ENCODE data around the gene U2SURP. TPM values are rescaled to one million over a fixed set of nuclear protein-coding genes. Genes with fewer than 3 reads are reported as not detected.

Gene U2SURP
- total RNA-seq, 1 donor from 2014 or later = 105 TPM

DNA sequence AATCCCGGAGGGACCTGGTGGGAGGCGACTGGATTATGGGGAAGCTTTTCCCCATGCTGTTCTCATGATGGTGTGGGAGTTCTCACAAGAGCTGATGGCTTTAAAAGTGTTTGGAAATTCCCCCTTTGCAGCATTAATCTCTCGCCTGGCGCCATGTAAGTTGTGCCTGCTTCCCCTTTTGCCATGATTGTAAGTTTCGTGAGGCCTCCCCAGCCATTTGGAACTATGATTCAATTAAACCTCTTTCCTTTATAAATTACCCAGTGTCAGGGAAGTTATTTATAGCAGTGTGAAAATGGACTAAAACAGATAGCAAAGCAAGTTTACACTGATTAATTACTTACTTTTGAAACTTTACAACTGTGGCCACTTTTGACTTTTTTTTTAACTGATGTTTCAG, 10.6 kb upstream of the U2SURP start:
- H3K4me3 Mint-ChIP-seq (ENCODE audit: unreplicated experiment) = no peak overlapping the region

GRCh38 chr3:142992323-142992722, 9.0 kb upstream of the U2SURP start:
- H3K27me3 Mint-ChIP-seq (ENCODE audit: unreplicated experiment) = no peaks in the 10 kb centered on the region
- no peak overlapping the region for H3K27ac Mint-ChIP-seq (ENCODE audit: unreplicated experiment)
- no peaks in the 10 kb centered on the region for H3K9me3 Mint-ChIP-seq (ENCODE audit: unreplicated experiment)
- DNase-seq = no peak
- H3K4me1 Mint-ChIP-seq (ENCODE audit: low read depth, unreplicated experiment) = peaks cover 3% of the 10 kb centered on the region
- no peaks in the 10 kb centered on the region for H3K36me3 Mint-ChIP-seq (ENCODE audit: unreplicated experiment)
- no peak for TF ChIP-seq CTCF (IDR thresholded peaks at IDR 0.05; ENCODE audit: partially characterized antibody, unreplicated experiment)
- no peak overlapping the region for H3K4me3 Mint-ChIP-seq (ENCODE audit: unreplicated experiment)

More for the DNA sequence above, 10.6 kb upstream of the U2SURP start:
- TF ChIP-seq CTCF (IDR thresholded peaks at IDR 0.05; ENCODE audit: partially characterized antibody, unreplicated experiment) = no peak
- Mint-ChIP-seq H3K36me3 (ENCODE audit: unreplicated experiment) (no peaks in the 10 kb centered on the region), H3K27me3 (ENCODE audit: unreplicated experiment) (no peaks in the 10 kb centered on the region), H3K9me3 (ENCODE audit: unreplicated experiment) (no peaks in the 10 kb centered on the region), H3K27ac (ENCODE audit: unreplicated experiment) (no peak overlapping the region), H3K4me1 (ENCODE audit: low read depth, unreplicated experiment) (peaks cover 3% of the 10 kb centered on the region)
- DNase-seq = no peak

- no peaks in the 10 kb centered on the region for H3K27me3 Mint-ChIP-seq (ENCODE audit: unreplicated experiment)
- no peaks in the 10 kb centered on the region for H3K9me3 Mint-ChIP-seq (ENCODE audit: unreplicated experiment)
- no peak overlapping the region for H3K4me3 Mint-ChIP-seq (ENCODE audit: unreplicated experiment)
- no peaks in the 10 kb centered on the region for H3K4me1 Mint-ChIP-seq (ENCODE audit: low read depth, unreplicated experiment)
- peak; percentile 87 for TF ChIP-seq CTCF (IDR thresholded peaks at IDR 0.05; ENCODE audit: partially characterized antibody, unreplicated experiment)
- DNase-seq = peak; percentile 71
- H3K36me3 Mint-ChIP-seq (ENCODE audit: unreplicated experiment) = no peaks in the 10 kb centered on the region
- no peak overlapping the region for H3K27ac Mint-ChIP-seq (ENCODE audit: unreplicated experiment)
Observed at GRCh38 chr3:142993958-142994442, 7.4 kb upstream of the U2SURP start.

DNA sequence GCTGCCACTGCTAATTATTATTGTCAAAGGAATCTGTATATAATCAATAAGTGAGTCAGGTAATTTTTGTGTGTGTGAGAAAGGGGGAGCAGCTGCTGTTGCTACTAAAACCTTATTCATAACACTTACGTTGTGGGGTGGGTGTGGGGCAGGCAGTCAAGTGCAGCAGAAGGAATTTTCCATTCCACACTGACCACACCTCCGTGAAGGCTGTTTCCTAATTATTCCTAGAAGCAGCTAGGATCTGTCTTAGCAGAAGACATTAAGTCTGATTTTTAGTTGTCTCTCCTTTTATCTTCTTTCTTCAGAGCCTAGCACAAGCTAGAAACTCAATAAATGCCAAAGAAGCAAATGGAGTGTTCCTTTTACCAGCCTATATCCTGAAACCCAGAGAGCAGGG, 4.0 kb upstream of the U2SURP start:
- H3K27ac Mint-ChIP-seq (ENCODE audit: unreplicated experiment) = no peak overlapping the region

DNA sequence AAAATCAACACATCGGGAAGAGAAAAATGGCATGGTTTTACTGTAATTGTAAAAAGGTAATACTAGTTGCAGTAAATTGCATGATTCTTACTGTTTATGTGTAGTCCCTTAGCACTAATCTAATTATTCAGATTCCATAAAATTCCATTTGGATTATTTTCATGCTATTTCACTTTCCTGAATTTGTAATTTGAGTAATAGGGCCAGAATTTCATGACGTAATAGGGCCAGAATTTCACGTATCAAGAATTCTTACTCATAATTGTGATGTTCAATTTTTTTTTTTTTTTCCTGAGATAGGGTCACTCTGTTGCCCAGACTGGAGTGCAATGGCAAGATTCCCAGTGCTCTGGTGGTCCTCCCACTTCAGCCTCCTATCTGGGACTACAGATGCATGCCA, 2.9 kb upstream of the U2SURP start:
- DNase-seq = no peak

More for the DNA sequence above, 4.0 kb upstream of the U2SURP start:
- no peak for DNase-seq
- Mint-ChIP-seq H3K4me3 (ENCODE audit: unreplicated experiment) (no peak overlapping the region), H3K36me3 (ENCODE audit: unreplicated experiment) (no peaks in the 10 kb centered on the region), H3K4me1 (ENCODE audit: low read depth, unreplicated experiment) (peaks cover 15% of the 10 kb centered on the region), H3K9me3 (ENCODE audit: unreplicated experiment) (peaks cover 8% of the 10 kb centered on the region), H3K27me3 (ENCODE audit: unreplicated experiment) (peaks cover 11% of the 10 kb centered on the region)
- no peak for TF ChIP-seq CTCF (IDR thresholded peaks at IDR 0.05; ENCODE audit: partially characterized antibody, unreplicated experiment)

More for the DNA sequence above, 2.9 kb upstream of the U2SURP start:
- Mint-ChIP-seq H3K4me3 (ENCODE audit: unreplicated experiment) (no peak overlapping the region), H3K36me3 (ENCODE audit: unreplicated experiment) (no peaks in the 10 kb centered on the region), H3K9me3 (ENCODE audit: unreplicated experiment) (peaks cover 8% of the 10 kb centered on the region), H3K27me3 (ENCODE audit: unreplicated experiment) (peaks cover 11% of the 10 kb centered on the region), H3K4me1 (ENCODE audit: low read depth, unreplicated experiment) (peaks cover 20% of the 10 kb centered on the region), H3K27ac (ENCODE audit: unreplicated experiment) (no peak overlapping the region)
- no peak for TF ChIP-seq CTCF (IDR thresholded peaks at IDR 0.05; ENCODE audit: partially characterized antibody, unreplicated experiment)
